Measurements from ENCODE around the gene LRP1B. TPM values are rescaled to one million over a fixed set of nuclear protein-coding genes. Genes with fewer than 3 reads are reported as not detected.

Gene LRP1B
- total and polyA plus RNA-seq, 4 donors: 0.01 to 0.84 (median 0.17) TPM

DNA sequence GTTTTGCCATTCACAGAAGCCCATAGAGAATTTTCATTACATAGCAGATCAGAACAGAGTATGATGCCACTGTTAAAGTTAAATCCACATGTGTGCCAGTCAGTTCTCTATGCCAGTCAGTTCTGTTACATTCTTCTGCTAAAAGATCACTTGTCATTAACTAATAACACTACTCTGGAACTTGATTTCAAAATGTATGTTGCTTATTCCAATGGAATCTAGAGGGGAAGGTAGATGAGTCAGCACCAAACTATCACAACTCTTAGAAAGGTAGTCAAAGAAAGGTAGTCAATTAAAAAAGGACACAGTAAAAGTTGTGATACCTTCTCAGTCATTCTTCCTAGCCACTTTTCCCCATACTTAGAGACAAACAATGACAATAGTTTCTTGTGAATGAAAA, 1214.4 kb downstream of the LRP1B start:
- TF ChIP-seq EGR1 (IDR thresholded peaks at IDR 0.05; ENCODE audit: low read depth in 2 of 2): no peak
- TF ChIP-seq GABPA (IDR thresholded peaks at IDR 0.05 in 1 of 2, conservative IDR thresholded peaks at IDR 0.05 in 1 of 2): no peak
- TF ChIP-seq, protein P1, sequence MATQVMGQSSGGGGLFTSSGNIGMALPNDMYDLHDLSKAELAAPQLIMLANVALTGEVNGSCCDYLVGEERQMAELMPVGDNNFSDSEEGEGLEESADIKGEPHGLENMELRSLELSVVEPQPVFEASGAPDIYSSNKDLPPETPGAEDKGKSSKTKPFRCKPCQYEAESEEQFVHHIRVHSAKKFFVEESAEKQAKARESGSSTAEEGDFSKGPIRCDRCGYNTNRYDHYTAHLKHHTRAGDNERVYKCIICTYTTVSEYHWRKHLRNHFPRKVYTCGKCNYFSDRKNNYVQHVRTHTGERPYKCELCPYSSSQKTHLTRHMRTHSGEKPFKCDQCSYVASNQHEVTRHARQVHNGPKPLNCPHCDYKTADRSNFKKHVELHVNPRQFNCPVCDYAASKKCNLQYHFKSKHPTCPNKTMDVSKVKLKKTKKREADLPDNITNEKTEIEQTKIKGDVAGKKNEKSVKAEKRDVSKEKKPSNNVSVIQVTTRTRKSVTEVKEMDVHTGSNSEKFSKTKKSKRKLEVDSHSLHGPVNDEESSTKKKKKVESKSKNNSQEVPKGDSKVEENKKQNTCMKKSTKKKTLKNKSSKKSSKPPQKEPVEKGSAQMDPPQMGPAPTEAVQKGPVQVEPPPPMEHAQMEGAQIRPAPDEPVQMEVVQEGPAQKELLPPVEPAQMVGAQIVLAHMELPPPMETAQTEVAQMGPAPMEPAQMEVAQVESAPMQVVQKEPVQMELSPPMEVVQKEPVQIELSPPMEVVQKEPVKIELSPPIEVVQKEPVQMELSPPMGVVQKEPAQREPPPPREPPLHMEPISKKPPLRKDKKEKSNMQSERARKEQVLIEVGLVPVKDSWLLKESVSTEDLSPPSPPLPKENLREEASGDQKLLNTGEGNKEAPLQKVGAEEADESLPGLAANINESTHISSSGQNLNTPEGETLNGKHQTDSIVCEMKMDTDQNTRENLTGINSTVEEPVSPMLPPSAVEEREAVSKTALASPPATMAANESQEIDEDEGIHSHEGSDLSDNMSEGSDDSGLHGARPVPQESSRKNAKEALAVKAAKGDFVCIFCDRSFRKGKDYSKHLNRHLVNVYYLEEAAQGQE (IDR thresholded peaks at IDR 0.05): no peak
- no peak for TF ChIP-seq RAD21 (IDR thresholded peaks at IDR 0.05)
- no peak for TF ChIP-seq HNF4A (conservative IDR thresholded peaks at IDR 0.05)
- TF ChIP-seq FOXA1 (IDR thresholded peaks at IDR 0.05): no peak
- TF ChIP-seq TAF1 (conservative IDR thresholded peaks at IDR 0.05): no peak
- no peak for TF ChIP-seq SP1 (IDR thresholded peaks at IDR 0.05)
- no peak for TF ChIP-seq FOXA2 (IDR thresholded peaks at IDR 0.05)
- TF ChIP-seq, protein P2, sequence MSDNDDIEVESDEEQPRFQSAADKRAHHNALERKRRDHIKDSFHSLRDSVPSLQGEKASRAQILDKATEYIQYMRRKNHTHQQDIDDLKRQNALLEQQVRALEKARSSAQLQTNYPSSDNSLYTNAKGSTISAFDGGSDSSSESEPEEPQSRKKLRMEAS (IDR thresholded peaks at IDR 0.05): no peak
- no peak for TF ChIP-seq HNF4G (IDR thresholded peaks at IDR 0.05)
- TF ChIP-seq, protein P3, sequence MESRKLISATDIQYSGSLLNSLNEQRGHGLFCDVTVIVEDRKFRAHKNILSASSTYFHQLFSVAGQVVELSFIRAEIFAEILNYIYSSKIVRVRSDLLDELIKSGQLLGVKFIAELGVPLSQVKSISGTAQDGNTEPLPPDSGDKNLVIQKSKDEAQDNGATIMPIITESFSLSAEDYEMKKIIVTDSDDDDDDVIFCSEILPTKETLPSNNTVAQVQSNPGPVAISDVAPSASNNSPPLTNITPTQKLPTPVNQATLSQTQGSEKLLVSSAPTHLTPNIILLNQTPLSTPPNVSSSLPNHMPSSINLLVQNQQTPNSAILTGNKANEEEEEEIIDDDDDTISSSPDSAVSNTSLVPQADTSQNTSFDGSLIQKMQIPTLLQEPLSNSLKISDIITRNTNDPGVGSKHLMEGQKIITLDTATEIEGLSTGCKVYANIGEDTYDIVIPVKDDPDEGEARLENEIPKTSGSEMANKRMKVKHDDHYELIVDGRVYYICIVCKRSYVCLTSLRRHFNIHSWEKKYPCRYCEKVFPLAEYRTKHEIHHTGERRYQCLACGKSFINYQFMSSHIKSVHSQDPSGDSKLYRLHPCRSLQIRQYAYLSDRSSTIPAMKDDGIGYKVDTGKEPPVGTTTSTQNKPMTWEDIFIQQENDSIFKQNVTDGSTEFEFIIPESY (IDR thresholded peaks at IDR 0.05): no peak
- no peak for TF ChIP-seq YY1 (IDR thresholded peaks at IDR 0.05)
- Histone ChIP-seq H3K27ac (ENCODE audit: low read depth in 1 of 2, low read length in 2 of 2) (no peak overlapping the region), H3K4me3 (ENCODE audit: low read depth in 1 of 3, low read length in 3 of 3) (no peak overlapping the region), H3K9me3 (ENCODE audit: control insufficient read depth in 4 of 4, low read length in 3 of 4) (no peaks in the 10 kb centered on the region), H3K27me3 (ENCODE audit: control insufficient read depth in 4 of 4, insufficient read depth in 4 of 4, low read length in 3 of 4) (no peaks in the 10 kb centered on the region), H3K9ac (ENCODE audit: low read depth in 1 of 2, low read length in 2 of 2) (no peak overlapping the region), H3K4me1 (ENCODE audit: control insufficient read depth in 4 of 4, insufficient read depth in 4 of 4, low read length in 3 of 4) (no peaks in the 10 kb centered on the region), H3K36me3 (ENCODE audit: control insufficient read depth in 4 of 4, insufficient read depth in 3 of 4, low read depth in 1 of 4, low read length in 3 of 4) (no peaks in the 10 kb centered on the region)
- no peak for DNase-seq (ENCODE audit: low spot score)

DNA sequence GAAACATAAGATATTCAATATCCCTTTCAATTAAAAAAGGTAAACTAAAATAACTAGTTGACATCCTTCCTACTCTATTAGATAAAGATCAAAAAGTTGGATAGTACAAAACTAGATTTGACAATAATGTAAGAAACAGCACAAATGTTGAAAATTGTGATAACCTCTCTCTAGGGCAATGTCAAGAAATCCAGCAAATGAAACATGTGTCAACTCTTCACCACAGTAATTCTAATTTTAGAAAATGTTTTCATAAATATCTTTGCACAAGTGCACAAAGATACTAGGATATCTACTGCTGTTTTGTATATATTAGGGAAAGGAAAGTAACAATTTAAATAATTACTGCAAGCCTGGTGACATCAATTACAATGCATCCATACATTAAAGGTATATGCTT, 1220.1 kb downstream of the LRP1B start:
- Histone ChIP-seq H3K9me3 (ENCODE audit: control insufficient read depth in 4 of 4, low read length in 3 of 4) (no peaks in the 10 kb centered on the region), H3K27me3 (ENCODE audit: control insufficient read depth in 4 of 4, insufficient read depth in 4 of 4, low read length in 3 of 4) (no peaks in the 10 kb centered on the region), H3K27ac (ENCODE audit: low read depth in 1 of 2, low read length in 2 of 2) (no peak overlapping the region), H3K36me3 (ENCODE audit: control insufficient read depth in 4 of 4, insufficient read depth in 3 of 4, low read depth in 1 of 4, low read length in 3 of 4) (no peaks in the 10 kb centered on the region), H3K9ac (ENCODE audit: low read depth in 1 of 2, low read length in 2 of 2) (no peak overlapping the region), H3K4me3 (ENCODE audit: low read depth in 1 of 3, low read length in 3 of 3) (no peak overlapping the region), H3K4me1 (ENCODE audit: control insufficient read depth in 4 of 4, insufficient read depth in 4 of 4, low read length in 3 of 4) (no peaks in the 10 kb centered on the region)
- TF ChIP-seq SP1 (IDR thresholded peaks at IDR 0.05) (no peak), YY1 (IDR thresholded peaks at IDR 0.05) (no peak), FOXA2 (IDR thresholded peaks at IDR 0.05) (no peak), EGR1 (IDR thresholded peaks at IDR 0.05; ENCODE audit: low read depth in 2 of 2) (no peak), HNF4G (IDR thresholded peaks at IDR 0.05) (no peak), GABPA (IDR thresholded peaks at IDR 0.05 in 1 of 2, conservative IDR thresholded peaks at IDR 0.05 in 1 of 2) (no peak), NR2F2 (IDR thresholded peaks at IDR 0.05) (no peak), FOXA1 (IDR thresholded peaks at IDR 0.05) (no peak), RAD21 (IDR thresholded peaks at IDR 0.05) (no peak), TAF1 (conservative IDR thresholded peaks at IDR 0.05) (no peak), JUND (IDR thresholded peaks at IDR 0.05) (no peak), HNF4A (conservative IDR thresholded peaks at IDR 0.05) (no peak), RXRA (IDR thresholded peaks at IDR 0.05) (no peak)
- TF ChIP-seq, protein P4, sequence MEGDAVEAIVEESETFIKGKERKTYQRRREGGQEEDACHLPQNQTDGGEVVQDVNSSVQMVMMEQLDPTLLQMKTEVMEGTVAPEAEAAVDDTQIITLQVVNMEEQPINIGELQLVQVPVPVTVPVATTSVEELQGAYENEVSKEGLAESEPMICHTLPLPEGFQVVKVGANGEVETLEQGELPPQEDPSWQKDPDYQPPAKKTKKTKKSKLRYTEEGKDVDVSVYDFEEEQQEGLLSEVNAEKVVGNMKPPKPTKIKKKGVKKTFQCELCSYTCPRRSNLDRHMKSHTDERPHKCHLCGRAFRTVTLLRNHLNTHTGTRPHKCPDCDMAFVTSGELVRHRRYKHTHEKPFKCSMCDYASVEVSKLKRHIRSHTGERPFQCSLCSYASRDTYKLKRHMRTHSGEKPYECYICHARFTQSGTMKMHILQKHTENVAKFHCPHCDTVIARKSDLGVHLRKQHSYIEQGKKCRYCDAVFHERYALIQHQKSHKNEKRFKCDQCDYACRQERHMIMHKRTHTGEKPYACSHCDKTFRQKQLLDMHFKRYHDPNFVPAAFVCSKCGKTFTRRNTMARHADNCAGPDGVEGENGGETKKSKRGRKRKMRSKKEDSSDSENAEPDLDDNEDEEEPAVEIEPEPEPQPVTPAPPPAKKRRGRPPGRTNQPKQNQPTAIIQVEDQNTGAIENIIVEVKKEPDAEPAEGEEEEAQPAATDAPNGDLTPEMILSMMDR (IDR thresholded peaks at IDR 0.05; ENCODE audit: low read depth, low read length, missing input control): no peak
- TF ChIP-seq, protein P2 (IDR thresholded peaks at IDR 0.05): no peak
- TF ChIP-seq, protein P1 (IDR thresholded peaks at IDR 0.05): no peak
- TF ChIP-seq, protein P3 (IDR thresholded peaks at IDR 0.05): no peak
- TF ChIP-seq, protein P5, sequence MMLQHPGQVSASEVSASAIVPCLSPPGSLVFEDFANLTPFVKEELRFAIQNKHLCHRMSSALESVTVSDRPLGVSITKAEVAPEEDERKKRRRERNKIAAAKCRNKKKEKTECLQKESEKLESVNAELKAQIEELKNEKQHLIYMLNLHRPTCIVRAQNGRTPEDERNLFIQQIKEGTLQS (IDR thresholded peaks at IDR 0.05): no peak
- DNase-seq (ENCODE audit: low spot score): no peak
